Fibroblast of skin of left biceps (primary cell): ENCODE data around the gene APOO.

Experiments used
- DNase-seq, 2 experiments: peaks; one replicate each; pipeline ENCODE4 v3.0.0-alpha.2; 2013; ENCODE audit warnings: low read depth in 2 of 2

Gene APOO

DNA sequence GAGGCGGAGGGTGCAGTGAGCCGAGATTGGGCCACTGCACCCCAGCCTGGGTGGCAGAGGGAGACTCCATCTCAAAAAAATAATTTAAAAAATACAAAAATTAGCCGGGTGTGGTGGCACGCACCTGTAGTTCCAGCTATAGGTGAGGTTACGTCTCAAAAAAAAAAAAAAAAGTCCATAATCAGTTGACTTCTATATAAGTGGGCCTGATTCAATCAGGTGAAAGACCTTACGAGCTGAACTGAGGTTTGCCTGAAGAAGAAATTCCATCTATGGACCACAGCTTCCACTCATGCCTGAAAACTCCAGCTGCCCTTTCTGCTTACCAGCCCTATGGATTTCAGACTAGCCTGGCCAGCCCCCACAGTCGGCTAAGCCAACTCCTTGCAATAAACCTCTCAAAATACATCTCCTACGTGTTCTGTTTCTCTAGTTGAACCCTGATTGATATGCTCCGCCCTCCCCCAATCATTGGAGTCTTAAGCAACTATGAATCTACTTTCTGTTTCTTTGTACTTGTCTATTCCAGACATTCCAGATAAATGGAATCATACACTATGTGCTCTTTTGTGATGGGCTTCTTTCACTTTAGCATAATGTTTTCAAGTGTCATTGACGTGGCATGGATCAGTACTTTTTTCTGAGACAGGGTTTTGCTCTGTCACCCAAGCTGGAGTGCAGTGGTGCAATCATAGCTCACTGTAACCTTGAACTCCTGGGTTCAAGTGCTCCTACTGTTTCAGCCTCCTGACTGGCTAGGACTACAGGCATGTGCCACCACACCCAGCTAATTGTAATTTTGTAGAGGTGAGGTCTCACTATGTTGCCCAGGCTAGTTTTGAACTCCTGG, 88.1 kb downstream of the APOO start:
- no peak for DNase-seq

DNA sequence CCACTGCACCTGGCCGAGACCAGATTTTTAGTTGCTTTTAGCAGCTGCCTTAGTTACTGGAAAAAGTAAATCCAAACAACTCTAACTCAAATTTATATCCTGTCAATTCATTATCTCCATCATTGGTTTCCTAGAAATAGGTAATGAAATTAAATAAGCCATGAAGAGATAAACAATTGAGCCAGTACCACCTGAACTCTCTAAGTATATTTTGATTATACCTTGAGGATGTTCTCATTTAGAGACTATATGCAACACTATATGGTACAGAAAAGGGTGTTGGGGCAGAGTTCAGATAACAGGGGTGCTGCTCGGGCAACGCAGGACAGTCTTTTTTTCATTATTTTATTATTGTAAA, 89.8 kb downstream of the APOO start:
- DNase-seq = no peak

DNA sequence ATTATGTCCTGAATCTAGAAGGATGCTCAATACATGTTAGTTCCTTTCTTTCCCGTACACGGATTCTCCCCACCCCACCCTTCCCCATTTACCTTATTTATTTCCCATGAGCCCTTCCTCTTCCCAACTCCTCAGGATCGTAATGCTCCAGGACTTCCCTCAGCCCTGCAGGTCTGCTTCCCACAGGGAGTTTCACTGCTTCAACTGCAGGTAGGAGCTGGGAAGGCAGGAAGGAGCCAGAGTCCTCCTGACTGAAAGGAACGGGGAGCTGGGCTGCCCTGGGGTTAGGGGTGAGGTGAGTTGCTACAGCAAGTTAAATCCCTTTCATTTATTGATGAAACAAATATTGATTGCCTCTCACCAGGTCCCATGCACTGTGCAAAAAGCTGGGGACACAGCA, 91.6 kb downstream of the APOO start:
- no peak for DNase-seq

DNA sequence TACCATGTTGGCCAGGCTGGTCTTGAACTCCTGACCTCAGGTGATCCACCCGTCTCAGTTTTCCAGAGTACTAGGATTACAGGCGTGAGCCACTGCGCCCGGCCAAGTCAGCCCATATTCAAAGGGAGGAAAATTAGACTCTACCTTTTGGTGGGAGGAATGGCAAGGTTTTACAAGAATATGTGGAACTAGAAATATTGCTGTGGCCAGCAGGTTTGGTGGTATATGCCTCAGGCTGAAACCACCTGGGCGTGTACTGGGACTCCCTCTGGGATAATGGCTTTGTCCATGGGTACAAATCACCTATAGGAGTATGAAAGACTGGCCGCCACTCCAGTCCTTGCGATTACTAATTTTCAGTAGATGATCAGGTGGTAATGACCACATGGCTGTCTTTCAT, 92.4 kb downstream of the APOO start:
- no peak for DNase-seq

DNA sequence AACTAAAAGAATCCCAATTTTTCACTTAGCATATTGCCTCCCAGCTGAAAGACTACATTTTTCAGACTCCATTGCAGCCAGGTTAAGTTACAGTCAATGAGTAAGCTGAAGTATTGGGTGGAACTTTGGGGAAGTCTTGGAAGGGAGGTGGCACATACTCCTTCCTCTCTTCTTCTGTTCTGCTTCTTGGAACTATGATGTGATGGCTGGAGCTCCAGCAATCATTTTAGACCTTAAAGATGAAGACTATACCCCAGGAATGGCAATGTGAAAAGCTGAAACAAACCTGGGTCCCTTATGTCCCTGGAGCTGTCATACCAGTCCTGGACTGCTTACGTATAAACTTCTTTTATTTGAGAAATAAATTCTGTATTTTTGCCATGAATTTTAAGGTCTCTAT, 93.9 kb downstream of the APOO start:
- DNase-seq = no peak

DNA sequence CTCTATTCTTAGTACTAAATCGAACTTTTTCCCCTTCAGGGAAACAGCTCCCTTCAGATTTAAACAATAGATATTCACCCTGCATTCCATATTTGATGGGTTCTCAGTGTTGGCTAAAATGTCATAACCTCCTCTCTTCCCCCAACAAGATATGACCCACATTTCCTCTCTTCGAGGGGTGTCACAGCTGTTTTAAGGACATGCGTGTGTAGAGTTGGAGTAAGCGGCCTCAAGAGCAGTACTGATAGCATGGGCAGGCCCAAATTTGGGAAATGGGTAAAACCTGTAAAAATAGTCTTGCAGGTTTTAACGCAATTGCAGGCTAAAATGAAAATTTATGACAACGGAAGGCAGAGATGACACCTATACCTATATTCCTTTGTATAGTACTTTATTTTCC, 96.1 kb downstream of the APOO start:
- DNase-seq = no peak

DNA sequence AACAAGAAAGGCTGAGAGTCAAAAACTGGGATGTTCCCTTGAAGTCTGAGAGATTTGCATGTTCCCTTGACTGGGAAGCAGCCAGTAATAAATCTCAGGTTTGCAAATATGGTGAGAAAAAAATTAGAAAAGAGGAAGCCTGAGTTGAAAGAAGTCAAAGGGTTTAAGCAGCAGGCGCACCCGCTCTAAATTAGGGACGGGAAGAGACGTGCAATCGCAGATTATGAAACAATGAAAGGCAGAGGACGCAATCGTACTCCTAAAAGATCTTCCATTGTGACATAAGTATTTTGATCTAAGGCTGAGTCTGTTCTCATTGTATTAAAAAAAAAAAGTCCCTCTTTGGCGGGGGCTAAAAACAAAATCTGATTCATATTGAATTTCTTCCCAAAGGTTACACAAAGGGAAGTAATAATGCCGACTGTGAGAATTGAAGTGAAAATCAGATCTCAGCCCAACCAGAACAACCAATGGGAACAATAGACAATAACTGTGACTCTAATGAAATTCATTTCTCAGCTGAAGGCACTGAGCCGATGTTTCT, 96.6 kb downstream of the APOO start:
- DNase-seq = no peak

DNA sequence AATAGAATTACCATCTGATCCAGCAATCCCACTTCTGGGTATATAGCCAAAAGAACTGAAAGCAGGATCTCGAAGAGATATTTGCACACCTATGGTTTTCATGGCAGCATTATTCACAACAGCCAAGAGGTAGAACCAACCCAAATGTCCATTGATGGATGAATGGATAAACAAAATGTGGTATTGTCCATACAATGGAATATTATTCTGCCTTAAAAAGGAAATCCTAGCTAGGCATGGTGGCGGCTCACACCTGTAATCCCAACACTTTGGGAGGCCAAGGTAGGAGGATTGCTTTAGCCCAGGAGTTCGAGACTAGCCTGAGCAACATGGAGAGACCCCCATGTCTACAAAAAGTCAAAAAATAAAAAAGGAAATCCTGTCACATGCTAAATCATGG, 97.5 kb downstream of the APOO start:
- DNase-seq = no peak

DNA sequence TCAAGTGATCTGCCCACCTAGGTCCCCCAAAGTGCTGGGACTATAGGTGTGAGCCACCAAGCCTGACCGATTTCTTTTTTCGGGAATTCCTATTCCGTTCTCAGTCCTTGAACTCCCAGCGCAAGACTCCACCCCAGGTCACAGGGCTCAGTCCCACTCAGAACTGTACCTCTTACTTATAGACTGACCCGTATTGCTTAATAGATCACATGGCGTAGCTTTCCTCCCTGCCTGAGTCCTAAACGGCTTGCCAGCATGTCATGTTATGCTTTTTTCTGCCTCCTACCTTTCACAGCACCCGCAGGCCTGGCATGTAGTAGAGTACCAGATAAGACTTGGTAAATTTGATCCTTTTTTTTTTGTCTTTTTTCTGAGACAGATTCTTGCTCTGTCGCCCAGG, 102.3 kb downstream of the APOO start:
- no peak for DNase-seq

DNA sequence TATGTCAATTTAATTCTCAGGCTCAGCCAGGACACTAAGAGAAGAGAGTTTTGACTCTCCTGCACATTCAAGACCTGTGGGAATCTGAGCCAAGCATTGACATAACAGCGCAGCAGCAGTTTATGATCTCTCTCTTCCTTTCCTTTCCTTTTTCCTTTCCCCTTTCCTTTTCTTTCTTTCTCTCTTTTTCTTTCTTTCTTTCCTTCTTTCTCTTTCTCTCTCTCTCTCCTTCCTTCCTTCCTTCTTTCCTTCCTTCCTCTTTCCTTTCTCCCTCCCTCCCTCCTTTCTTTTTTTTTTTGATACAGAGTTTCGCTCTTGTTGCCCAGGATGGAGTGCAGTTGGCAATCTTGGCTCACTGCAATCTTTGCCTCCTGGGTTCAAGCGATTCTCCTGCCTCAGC, 103.2 kb downstream of the APOO start:
- no peak for DNase-seq

DNA sequence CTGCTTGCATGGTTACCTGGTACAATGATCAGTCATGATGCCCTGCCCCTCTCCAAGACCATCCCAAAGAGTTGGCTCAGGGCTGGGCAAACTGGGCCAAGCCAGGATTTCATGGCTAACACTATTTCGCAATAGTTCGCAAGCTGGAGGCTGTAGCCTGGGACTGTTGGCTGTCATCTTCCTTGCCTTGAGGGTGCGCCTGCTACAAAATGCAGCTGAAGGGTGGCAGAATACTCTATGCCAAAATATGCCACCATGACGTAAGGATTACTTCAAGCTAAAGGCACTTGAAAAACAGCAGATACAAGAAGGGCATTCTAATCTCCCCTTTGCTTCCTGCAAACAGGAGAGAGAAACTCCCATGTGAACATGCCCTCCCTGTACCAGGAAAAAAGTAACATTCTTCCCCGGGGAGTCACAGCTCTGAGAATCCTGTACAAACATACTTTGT, 103.8 kb downstream of the APOO start:
- DNase-seq = no peak

DNA sequence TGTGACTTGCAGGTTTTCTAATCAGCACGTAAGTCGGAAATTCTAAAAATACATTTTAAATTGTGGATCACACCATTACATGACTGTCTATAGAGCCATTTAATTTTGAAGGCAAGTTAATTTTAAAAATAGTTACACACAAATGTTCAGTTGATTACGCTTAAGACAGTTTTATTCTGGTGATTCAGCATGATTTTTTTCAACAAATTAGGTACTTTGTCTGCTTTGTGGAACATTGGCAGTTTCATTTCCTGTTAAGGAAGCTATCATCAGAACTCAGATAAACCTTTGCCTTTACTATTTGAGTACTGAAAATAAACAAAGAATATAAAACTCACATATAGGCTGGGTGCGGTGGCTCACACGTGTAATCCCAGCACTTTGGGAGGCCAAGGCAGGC, 105.3 kb downstream of the APOO start:
- DNase-seq = no peak

DNA sequence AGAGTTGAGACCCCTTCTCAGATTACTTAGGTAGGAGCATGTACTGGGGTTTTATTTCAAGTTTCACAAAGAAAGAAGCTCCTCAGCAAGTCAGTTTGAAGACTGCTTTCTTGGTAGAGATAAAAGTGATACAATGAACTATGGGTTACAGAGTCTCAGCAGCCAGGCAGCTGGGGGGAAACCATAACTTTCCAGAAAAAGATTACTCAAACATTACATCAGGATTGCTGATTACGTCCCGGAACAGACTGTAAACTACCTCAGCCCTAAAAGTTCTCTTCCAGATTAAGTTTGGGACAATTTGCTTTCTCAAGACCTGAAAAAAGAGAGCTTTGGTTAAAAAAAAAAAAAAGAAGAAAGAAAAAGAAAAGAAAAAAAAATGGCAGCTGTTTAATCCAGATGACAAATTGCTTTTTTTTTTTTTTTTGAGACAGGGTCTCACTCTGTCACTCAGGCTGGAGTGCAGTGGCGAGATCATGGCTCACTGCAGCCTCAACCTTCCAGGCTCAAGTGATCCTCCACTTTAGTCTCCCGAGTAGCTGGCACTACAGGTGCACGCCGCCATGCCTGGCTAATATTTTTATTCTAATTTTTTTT, 108.2 kb downstream of the APOO start:
- no peak for DNase-seq

DNA sequence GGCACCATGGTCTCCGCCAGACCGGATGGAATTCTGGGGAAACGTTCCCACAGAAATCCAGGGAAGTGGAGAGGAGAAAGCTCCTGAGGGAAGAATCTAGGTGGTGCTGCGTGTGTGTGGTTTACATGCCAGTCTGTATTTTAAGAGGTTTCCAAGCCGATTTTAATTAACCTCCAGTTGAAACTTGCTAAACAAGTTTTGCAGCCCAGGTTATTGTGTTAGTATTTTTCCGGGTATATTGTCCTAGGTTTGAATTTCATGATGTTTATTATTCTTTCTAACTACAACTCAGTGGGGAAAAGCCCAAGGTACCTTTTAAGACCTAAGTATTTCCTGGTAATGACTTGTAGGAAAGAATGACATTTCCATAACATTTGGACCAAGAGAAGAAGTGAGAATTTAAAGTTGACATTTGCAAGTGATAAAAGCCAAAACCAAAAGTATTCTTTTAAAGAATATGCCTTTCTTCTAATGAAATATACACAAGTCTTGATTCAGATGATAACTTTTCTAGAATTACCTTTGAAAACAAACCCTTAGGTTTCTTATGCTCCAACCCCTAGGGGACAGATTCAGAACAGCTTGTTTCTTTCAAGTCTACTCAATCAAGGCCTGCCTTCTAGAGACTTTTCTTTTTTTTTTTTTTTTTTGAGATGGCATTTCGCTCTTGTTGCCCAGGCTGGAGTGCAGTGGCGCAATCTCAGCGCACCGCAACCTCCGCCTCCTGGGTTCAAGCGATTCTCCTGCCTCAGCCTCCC, 110.2 kb downstream of the APOO start:
- DNase-seq = no peak

DNA sequence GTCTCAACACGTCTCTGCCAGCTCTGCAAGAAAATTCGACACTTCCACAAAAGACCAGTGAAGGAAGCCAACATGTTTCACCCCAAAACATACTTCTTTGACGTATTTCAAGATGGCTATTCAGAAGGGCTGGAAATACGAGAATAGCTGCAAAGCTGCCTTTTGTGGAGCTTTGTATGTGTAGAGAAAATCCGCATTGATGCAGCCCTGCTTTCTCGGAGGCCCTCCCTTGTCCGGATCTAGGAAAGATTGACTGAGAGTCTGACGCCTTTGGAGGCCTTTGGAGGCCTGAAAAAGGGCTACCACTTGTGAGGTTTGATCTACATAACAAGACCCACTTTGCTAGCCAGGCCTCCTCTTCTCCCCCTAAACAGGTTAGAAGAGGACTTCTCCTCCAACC, 112.5 kb downstream of the APOO start:
- DNase-seq = no peak

DNA sequence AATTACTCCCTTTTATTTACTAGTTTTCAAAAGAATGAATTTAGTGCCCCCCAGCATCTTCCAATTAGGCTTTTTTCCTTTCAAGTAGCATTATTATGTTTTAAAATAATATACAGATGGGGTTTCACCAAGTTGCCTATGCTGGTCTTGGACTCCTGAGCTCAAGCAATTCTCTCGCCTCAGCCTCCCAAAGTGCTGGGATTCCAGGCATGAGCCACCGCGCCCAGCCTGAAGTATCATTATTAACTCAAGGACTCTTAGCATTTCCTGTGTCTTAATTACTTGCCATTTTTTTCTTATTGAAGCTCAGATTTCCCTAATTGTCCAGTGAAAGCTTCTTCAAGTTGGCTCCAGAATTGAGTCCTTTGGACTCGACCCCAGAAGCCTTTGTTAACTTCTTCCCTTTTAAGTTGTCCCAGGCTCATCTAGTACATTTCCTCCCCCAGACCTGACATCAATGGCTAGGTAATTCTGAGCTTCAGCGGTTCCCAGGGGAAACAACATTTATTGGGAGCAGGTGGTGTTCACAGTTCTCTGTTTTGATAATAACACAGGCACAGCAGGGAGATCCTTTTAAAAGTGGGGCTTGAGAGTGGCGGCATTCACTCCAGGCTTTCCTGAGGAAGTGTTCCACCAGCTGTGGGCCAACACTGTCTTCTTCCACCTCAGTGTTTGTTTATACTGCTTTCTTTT, 114.7 kb downstream of the APOO start:
- DNase-seq = no peak

DNA sequence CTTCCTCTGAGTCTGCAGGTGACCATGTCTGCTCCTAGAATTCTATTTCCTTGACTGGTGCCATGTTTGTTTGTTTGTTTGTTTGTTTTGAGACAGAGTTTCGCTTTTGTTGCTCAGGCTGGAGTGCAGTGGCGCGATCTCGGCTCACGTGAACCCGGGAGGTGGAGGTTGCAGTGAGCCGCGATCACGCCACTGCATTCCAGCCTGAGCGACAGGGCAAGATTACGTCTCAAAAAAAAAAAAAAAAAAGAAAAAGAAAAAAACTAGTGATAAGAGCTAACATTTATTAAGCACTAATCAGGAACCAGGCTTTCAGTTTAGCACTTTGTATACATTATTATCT, 117.6 kb downstream of the APOO start:
- DNase-seq = no peak

DNA sequence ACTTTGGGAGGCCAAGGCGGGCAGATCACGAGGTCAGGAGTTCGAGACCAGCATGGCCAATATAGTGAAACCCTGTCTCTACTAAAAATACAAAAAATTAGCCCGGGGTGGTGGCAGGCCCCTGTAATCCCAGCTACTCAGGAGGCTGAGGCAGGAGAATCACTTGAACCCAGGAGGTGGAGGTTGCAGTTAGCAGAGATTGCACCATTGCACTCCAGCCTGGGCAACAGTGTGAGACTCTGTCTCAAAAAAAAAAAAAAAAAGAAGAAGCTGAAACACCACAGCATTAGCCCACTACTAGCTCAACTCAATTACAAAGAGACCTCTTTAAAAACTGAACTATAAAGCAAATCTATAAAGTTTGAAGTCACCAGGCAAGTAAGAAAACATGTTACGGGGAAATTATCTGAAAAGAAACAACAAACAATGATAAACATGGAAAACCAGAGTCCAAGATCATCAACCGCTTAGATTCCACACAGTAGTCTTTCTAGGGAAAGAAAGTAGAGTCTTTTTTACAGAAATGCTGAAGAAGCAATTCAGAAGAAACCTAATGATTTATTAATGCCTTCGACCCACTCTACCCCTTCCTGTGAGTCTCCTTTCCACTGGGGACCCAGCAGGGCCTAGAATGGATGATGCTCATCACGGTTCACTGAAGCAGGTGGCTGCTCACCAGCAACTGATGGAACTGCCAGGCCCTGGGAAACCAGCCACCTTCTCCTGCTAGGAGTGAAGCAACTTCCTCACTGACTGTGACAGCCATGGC, 118.2 kb downstream of the APOO start:
- DNase-seq = no peak

DNA sequence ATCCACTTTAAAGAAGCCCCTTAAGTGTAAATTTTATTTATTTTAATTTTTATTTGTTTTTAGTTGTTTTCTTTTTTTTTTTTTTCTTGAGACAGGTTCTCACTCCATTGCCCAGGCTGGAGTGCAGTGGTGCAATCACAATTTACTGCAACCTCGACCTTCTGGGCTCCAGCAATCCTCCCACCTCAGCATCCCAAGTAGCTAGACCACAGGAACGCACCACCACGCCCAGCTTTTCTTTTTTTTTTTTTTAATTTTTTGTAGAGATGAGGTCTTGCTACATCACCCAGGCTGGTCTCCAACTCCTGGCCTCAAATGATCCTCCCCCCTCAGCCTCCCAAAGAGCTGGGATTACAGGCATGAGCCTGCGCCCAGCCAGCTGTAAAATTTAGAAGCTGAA, 118.8 kb downstream of the APOO start:
- no peak for DNase-seq

DNA sequence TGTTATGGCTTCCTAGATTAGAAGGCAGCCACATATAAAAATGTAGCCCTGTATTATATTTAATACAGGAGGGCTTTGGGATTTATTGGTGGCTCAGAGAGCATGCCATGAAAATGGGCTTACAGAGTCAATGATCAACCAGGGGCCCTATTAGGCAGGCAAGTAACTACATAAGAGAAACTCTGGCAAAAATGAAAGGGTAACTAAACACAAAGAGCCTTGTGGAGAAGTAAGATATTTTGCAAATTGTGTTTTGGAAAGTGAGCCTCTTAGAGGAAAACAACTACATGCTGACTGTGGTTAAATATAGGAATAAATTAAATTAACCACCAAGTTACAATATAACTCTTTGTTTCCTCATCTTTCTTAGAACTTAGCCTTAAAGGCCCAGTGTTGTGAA, 119.2 kb downstream of the APOO start:
- DNase-seq = no peak

DNA sequence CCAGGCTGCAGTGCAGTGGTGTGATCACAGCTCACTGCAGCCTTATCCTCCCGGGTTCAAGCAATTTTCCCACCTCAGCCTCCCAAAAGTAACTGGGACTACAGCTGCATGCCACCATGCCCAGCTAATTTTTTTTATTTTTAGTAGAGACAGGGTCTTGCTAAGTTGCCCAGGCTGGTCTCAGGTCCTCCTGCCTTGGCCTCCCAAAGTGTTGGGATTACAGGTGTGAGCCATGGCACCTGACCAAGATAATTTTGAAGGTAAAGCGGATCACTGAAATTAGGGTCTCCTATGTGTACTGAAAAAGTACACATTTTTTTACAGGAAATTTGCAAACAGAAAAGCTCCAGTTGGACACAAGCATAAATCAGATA, 120.0 kb downstream of the APOO start:
- DNase-seq = no peak
